PC-3 (cell line): ENCODE measurements around the gene CHKA.

Experiments used
- EZH2 ChIP-seq: fragments of 300-600 bp; sonication (generic); IDR thresholded peaks from one replicate; pipeline ENCODE4 v1.6.1; 2017; ENCODE audit warnings: antibody characterized with exemption, mild to moderate bottlenecking, low read length; ENCODE audit not compliant: unreplicated experiment
- TF ChIP-seq, protein P1 (sequence below): fragments of 300-600 bp; sonication (generic); conservative IDR thresholded peaks from 2 replicates; pipeline ENCODE4 v1.5.1; 2017; ENCODE audit warnings: antibody characterized with exemption, low read depth, mild to moderate bottlenecking, low read length

DNA sequence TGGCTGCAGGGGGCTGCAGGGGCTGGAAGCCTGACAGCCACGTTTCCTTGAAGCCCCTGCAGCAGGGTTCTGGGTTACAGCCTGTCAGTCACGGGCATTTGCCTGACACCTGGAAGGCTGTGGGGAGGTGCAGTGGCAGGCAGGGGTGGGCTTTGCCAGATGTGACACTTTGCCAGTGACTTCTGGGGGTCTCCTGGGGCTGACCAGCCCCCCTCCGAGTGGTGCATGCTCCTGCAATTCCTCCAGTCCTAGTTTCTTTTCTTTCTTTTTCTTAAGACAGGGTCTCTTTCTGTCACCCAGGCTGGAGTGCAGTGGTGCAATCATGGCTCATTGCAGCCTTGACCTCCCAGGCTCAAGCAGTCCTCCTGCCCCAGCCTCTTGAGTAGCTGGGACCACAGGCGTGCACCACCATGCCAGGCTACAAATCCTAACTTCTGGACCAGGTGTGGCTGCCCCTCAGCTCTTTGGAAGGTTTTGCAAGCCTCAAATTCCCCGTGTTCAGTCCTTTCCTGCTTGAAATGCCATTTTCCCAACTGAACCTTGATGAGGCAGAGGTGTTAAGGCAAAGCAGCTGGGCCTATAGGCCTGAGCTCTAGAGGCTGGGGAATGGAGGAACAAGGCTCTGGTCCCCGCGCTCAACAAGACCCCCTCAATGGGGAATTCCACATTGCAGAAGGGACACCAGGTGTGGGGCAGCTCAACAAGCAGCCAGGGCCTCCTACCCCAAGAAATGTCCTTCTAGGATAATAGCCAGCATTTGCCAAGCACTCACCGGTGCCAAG lies 20.2 kb upstream of the CHKA start:
- TF ChIP-seq, protein P1, sequence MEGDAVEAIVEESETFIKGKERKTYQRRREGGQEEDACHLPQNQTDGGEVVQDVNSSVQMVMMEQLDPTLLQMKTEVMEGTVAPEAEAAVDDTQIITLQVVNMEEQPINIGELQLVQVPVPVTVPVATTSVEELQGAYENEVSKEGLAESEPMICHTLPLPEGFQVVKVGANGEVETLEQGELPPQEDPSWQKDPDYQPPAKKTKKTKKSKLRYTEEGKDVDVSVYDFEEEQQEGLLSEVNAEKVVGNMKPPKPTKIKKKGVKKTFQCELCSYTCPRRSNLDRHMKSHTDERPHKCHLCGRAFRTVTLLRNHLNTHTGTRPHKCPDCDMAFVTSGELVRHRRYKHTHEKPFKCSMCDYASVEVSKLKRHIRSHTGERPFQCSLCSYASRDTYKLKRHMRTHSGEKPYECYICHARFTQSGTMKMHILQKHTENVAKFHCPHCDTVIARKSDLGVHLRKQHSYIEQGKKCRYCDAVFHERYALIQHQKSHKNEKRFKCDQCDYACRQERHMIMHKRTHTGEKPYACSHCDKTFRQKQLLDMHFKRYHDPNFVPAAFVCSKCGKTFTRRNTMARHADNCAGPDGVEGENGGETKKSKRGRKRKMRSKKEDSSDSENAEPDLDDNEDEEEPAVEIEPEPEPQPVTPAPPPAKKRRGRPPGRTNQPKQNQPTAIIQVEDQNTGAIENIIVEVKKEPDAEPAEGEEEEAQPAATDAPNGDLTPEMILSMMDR, result no peak
- TF ChIP-seq EZH2, result no peak
